ENCODE measurements around the gene SLC25A40. TPM values are rescaled to one million over a fixed set of nuclear protein-coding genes. Genes with fewer than 3 reads are reported as not detected.

Gene SLC25A40
- total RNA-seq, 1 donor from 2014 or later: 27.7 TPM

- no peak for DNase-seq (ENCODE audit: low spot score)
- Mint-ChIP-seq H3K4me3 (ENCODE audit: unreplicated experiment) (no peak overlapping the region), H3K36me3 (ENCODE audit: low read depth, unreplicated experiment) (no peaks in the 10 kb centered on the region), H3K4me1 (ENCODE audit: unreplicated experiment) (no peaks in the 10 kb centered on the region), H3K9me3 (ENCODE audit: unreplicated experiment) (no peaks in the 10 kb centered on the region), H3K27ac (ENCODE audit: unreplicated experiment) (no peak overlapping the region), H3K27me3 (ENCODE audit: unreplicated experiment) (no peaks in the 10 kb centered on the region)
- TF ChIP-seq CTCF (IDR thresholded peaks at IDR 0.05; ENCODE audit: unreplicated experiment): no peak
Observed at GRCh38 chr7:87885018-87885417, 8.9 kb upstream of the SLC25A40 start.

GRCh38 chr7:87882151-87882937 lies 6.2 kb upstream of the SLC25A40 start:
- Mint-ChIP-seq H3K36me3 (ENCODE audit: low read depth, unreplicated experiment) (no peaks in the 10 kb centered on the region), H3K4me3 (ENCODE audit: unreplicated experiment) (no peak overlapping the region), H3K27me3 (ENCODE audit: unreplicated experiment) (no peaks in the 10 kb centered on the region), H3K4me1 (ENCODE audit: unreplicated experiment) (peaks cover 4% of the 10 kb centered on the region), H3K9me3 (ENCODE audit: unreplicated experiment) (no peaks in the 10 kb centered on the region), H3K27ac (ENCODE audit: unreplicated experiment) (no peak overlapping the region)
- no peak for DNase-seq (ENCODE audit: low spot score)
- no peak for TF ChIP-seq CTCF (IDR thresholded peaks at IDR 0.05; ENCODE audit: unreplicated experiment)

- Mint-ChIP-seq H3K9me3 (ENCODE audit: unreplicated experiment) (no peaks in the 10 kb centered on the region), H3K27ac (ENCODE audit: unreplicated experiment) (no peak overlapping the region), H3K27me3 (ENCODE audit: unreplicated experiment) (no peaks in the 10 kb centered on the region), H3K36me3 (ENCODE audit: low read depth, unreplicated experiment) (peaks cover 3% of the 10 kb centered on the region), H3K4me1 (ENCODE audit: unreplicated experiment) (peaks cover 22% of the 10 kb centered on the region), H3K4me3 (ENCODE audit: unreplicated experiment) (peak overlapping the region; percentile 96)
- DNase-seq (ENCODE audit: low spot score): no peak
- no peak for TF ChIP-seq CTCF (IDR thresholded peaks at IDR 0.05; ENCODE audit: unreplicated experiment)
Observed at GRCh38 chr7:87878208-87878735, 2.1 kb upstream of the SLC25A40 start.

GRCh38 chr7:87877366-87878040 lies 1.3 kb upstream of the SLC25A40 start:
- Mint-ChIP-seq H3K36me3 (ENCODE audit: low read depth, unreplicated experiment) (peaks cover 7% of the 10 kb centered on the region), H3K9me3 (ENCODE audit: unreplicated experiment) (no peaks in the 10 kb centered on the region), H3K27me3 (ENCODE audit: unreplicated experiment) (no peaks in the 10 kb centered on the region), H3K27ac (ENCODE audit: unreplicated experiment) (no peak overlapping the region), H3K4me1 (ENCODE audit: unreplicated experiment) (peaks cover 22% of the 10 kb centered on the region), H3K4me3 (ENCODE audit: unreplicated experiment) (peak overlapping the region; percentile 96)
- no peak for TF ChIP-seq CTCF (IDR thresholded peaks at IDR 0.05; ENCODE audit: unreplicated experiment)
- DNase-seq (ENCODE audit: low spot score): no peak

GRCh38 chr7:87876869-87877234 lies 692 bp upstream of the SLC25A40 start:
- H3K4me3 Mint-ChIP-seq (ENCODE audit: unreplicated experiment): peak overlapping the region; percentile 96
- peaks cover 22% of the 10 kb centered on the region for H3K4me1 Mint-ChIP-seq (ENCODE audit: unreplicated experiment)
- H3K9me3 Mint-ChIP-seq (ENCODE audit: unreplicated experiment): no peaks in the 10 kb centered on the region

More at GRCh38 chr7:87876869-87877234, 692 bp upstream of the SLC25A40 start:
- Mint-ChIP-seq H3K27me3 (ENCODE audit: unreplicated experiment) (no peaks in the 10 kb centered on the region), H3K36me3 (ENCODE audit: low read depth, unreplicated experiment) (peaks cover 7% of the 10 kb centered on the region), H3K27ac (ENCODE audit: unreplicated experiment) (peak overlapping the region; percentile 89)
- peak; percentile 66 for DNase-seq (ENCODE audit: low spot score)
- no peak for TF ChIP-seq CTCF (IDR thresholded peaks at IDR 0.05; ENCODE audit: unreplicated experiment)
